Measurements from ENCODE around the gene CNTNAP2. TPM values are rescaled to one million over a fixed set of nuclear protein-coding genes. Genes with fewer than 3 reads are reported as not detected.
"Not testable (repeated sequence)": the region's sequence is repeated elsewhere in the genome, so short reads cannot be mapped to it uniquely, and the experiment has no call there.

CNTNAP2 gene
- total RNA-seq, 4 donors from 2014 or later = not detected

DNA sequence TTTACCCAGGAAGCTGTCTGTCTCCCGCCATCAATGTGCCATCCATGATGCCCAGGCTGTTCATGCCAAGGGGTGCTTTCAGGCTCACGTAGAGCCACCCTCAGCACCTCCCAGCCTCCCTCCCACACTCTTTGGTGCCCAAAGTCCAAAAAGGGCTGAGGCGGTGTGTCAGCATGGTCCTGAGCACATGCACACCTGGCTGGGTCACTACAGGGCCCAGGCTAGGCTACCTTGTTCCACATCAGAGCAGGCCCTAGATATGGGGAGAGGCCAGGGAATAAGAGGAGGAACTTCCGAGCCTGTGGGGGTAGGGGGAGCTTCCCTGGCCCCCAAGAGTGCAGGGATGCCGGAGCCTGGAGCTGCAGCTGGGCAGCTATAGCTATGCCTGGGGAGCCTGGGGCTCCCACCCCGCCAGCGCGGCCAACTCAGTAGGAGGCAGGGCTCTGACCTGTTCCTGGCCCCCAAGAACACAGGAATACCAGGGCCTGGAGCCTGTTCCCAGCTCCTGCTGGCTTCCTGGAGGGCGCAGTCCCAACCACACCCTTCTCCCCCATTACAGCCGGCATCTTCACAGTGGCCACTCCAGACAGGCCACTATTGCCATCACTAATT is 2340.8 kb downstream of the CNTNAP2 start:
- Histone ChIP-seq H3K36me3 (no peaks in the 10 kb centered on the region), H3K27me3 (no peaks in the 10 kb centered on the region), H3K4me1 (no peaks in the 10 kb centered on the region), H3K4me3 (no peak overlapping the region), H3K9me3 (no peaks in the 10 kb centered on the region), H3K27ac (no peak overlapping the region)
- in situ Hi-C loops (cut with MboI; ENCODE audit: low sequenced_read_pairs in 4 of 4) (no loop called here), intact Hi-C loops (cut with DNase I; ENCODE audit: low total_unique reads) (no loop called here)
- ATAC-seq = no peak
- TF ChIP-seq, protein P1, sequence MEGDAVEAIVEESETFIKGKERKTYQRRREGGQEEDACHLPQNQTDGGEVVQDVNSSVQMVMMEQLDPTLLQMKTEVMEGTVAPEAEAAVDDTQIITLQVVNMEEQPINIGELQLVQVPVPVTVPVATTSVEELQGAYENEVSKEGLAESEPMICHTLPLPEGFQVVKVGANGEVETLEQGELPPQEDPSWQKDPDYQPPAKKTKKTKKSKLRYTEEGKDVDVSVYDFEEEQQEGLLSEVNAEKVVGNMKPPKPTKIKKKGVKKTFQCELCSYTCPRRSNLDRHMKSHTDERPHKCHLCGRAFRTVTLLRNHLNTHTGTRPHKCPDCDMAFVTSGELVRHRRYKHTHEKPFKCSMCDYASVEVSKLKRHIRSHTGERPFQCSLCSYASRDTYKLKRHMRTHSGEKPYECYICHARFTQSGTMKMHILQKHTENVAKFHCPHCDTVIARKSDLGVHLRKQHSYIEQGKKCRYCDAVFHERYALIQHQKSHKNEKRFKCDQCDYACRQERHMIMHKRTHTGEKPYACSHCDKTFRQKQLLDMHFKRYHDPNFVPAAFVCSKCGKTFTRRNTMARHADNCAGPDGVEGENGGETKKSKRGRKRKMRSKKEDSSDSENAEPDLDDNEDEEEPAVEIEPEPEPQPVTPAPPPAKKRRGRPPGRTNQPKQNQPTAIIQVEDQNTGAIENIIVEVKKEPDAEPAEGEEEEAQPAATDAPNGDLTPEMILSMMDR (IDR thresholded peaks at IDR 0.05 in 4 of 5, conservative IDR thresholded peaks at IDR 0.05 in 1 of 5) = no peak
- no peak for TF ChIP-seq POLR2A (IDR thresholded peaks at IDR 0.05)
- no peak for DNase-seq

GRCh38 chr7:148458263-148458662 is 2341.7 kb downstream of the CNTNAP2 start:
- intact Hi-C loops (cut with DNase I; ENCODE audit: low total_unique reads) (no loop called here), in situ Hi-C loops (cut with MboI; ENCODE audit: low sequenced_read_pairs in 4 of 4) (no loop called here)
- H3K36me3 ChIP-seq = no peaks in the 10 kb centered on the region
- no peak overlapping the region for H3K27ac ChIP-seq
- no peaks in the 10 kb centered on the region for H3K27me3 ChIP-seq
- H3K4me1 ChIP-seq = no peaks in the 10 kb centered on the region
- no peak for ATAC-seq
- no peak for TF ChIP-seq POLR2A (IDR thresholded peaks at IDR 0.05)
- TF ChIP-seq, protein P1 (IDR thresholded peaks at IDR 0.05 in 4 of 5, conservative IDR thresholded peaks at IDR 0.05 in 1 of 5) = no peak
- DNase-seq = no peak
- no peaks in the 10 kb centered on the region for H3K9me3 ChIP-seq
- H3K4me3 ChIP-seq = no peak overlapping the region

DNA sequence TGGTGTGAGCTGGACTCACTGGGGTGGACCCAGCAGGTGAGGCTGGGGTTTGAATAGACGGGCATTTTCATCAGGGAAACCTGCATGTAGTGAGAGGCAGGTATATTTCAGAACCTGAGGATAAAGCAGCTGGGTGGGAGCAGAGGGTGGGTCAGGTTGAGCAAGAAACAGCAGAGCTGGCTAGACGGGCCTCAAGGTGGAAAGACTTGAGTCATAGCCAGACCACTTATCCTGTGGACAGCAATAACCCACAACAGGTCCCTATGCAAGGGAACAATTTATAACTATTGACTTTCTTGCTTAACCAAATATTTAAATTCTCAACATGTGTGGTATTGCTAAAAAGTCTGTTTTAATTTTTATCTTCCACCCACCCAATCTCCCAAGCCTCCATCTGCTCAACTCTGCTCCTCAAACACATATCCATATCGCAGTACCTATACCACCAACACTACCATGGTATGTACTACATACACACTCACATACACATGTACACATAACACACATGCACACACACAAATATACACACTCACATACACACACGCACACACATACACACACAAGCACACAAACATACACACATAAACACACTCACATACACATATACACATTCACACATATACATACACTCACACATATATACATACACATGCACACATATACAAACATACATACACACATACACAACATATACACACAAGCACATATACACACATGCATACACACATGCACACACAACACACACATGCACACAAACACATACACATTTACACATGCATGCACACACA is 2345.0 kb downstream of the CNTNAP2 start:
- intact Hi-C loops (cut with DNase I; ENCODE audit: low total_unique reads) = no loop called here
- no peaks in the 10 kb centered on the region for H3K36me3 ChIP-seq
- no peak for ATAC-seq
- no peaks in the 10 kb centered on the region for H3K4me1 ChIP-seq
- TF ChIP-seq POLR2A (IDR thresholded peaks at IDR 0.05) = no peak
- TF ChIP-seq, protein P1 (IDR thresholded peaks at IDR 0.05 in 4 of 5, conservative IDR thresholded peaks at IDR 0.05 in 1 of 5) = no peak
- no peaks in the 10 kb centered on the region for H3K27me3 ChIP-seq
- no peaks in the 10 kb centered on the region for H3K9me3 ChIP-seq
- H3K4me3 ChIP-seq = no peak overlapping the region
- DNase-seq = no peak
- in situ Hi-C loops (cut with MboI; ENCODE audit: low sequenced_read_pairs in 4 of 4) = no loop called here
- H3K27ac ChIP-seq = no peak overlapping the region

- intact Hi-C loops (cut with DNase I; ENCODE audit: low total_unique reads); H3K27ac ChIP-seq; H3K4me1 ChIP-seq; H3K9me3 ChIP-seq; H3K36me3 ChIP-seq; DNase-seq; ATAC-seq; H3K4me3 ChIP-seq; H3K27me3 ChIP-seq; in situ Hi-C loops (cut with MboI; ENCODE audit: low sequenced_read_pairs in 4 of 4): not testable (repeated sequence)
These were observed 2346.2 kb downstream of the CNTNAP2 start for GRCh38 chr7:148462774-148463173.

DNA sequence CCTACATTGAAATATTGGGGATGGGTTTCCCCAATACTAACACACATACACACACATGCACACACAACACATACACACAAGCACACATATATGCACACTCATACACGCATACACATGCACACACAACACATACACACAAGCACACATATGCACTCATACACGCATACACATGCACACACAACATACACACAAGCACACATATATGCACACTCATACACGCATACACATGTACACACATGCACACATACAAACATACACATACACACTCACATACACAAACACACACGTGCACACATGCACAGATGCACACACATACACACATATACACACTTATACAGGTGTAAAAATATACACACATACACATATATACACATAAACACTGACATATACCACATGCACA is 2346.6 kb downstream of the CNTNAP2 start:
- Histone ChIP-seq H3K4me1 (no peaks in the 10 kb centered on the region), H3K27ac (no peak overlapping the region), H3K36me3 (no peaks in the 10 kb centered on the region), H3K9me3 (no peaks in the 10 kb centered on the region), H3K27me3 (no peaks in the 10 kb centered on the region), H3K4me3 (no peak overlapping the region)
- DNase-seq = no peak
- no peak for ATAC-seq
- intact Hi-C loops (cut with DNase I; ENCODE audit: low total_unique reads) (no loop called here), in situ Hi-C loops (cut with MboI; ENCODE audit: low sequenced_read_pairs in 4 of 4) (no loop called here)
- no peak for TF ChIP-seq POLR2A (IDR thresholded peaks at IDR 0.05)
- TF ChIP-seq, protein P1 (IDR thresholded peaks at IDR 0.05 in 4 of 5, conservative IDR thresholded peaks at IDR 0.05 in 1 of 5) = no peak

Data from gastrocnemius medialis (tissue), 4 donors.